Activated T-cell treated with anti-CD3 and anti-CD28 coated beads, Interleukin-2, amount 50 U/mL, for 24 hours (primary cell): ENCODE results near the gene PLEKHJ1.

Experiments used
- DNase-seq: peaks from one replicate; pipeline ENCODE4 v3.0.0-alpha.2; 2020
- H3K27ac Mint-ChIP-seq: 2 replicates; pipeline ENCODE4 v1.8.0; 2020; ENCODE audit warnings: mild to moderate bottlenecking, mixed read lengths
- H3K27me3 Mint-ChIP-seq: 2 replicates; pipeline ENCODE4 v1.8.0; 2020; ENCODE audit warnings: mixed read lengths
- H3K36me3 Mint-ChIP-seq: 2 replicates; pipeline ENCODE4 v1.8.0; 2020; ENCODE audit warnings: low read depth, mixed read lengths
- H3K4me1 Mint-ChIP-seq: 2 replicates; pipeline ENCODE4 v1.8.0; 2020; ENCODE audit warnings: low read depth, mixed read lengths
- H3K4me3 Mint-ChIP-seq: 2 replicates; pipeline ENCODE4 v1.8.0; 2020; ENCODE audit warnings: mild to moderate bottlenecking, moderate library complexity, mixed read lengths
- H3K9me3 Mint-ChIP-seq: 2 replicates; pipeline ENCODE4 v1.8.0; 2020; ENCODE audit warnings: mixed read lengths

The PLEKHJ1 gene

GRCh38 chr19:2246801-2247361 is 10.8 kb upstream of the PLEKHJ1 start:
- Mint-ChIP-seq H3K36me3 (peaks cover 66% of the 10 kb centered on the region), H3K4me1 (peaks cover 14% of the 10 kb centered on the region), H3K4me3 (no peak overlapping the region), H3K27me3 (peaks cover 9% of the 10 kb centered on the region), H3K27ac (no peak overlapping the region), H3K9me3 (no peaks in the 10 kb centered on the region)
- no peak for DNase-seq

- Mint-ChIP-seq H3K27ac (no peak overlapping the region), H3K4me3 (no peak overlapping the region), H3K9me3 (no peaks in the 10 kb centered on the region), H3K4me1 (peaks cover 18% of the 10 kb centered on the region), H3K36me3 (peaks cover 73% of the 10 kb centered on the region), H3K27me3 (peaks cover 5% of the 10 kb centered on the region)
- no peak for DNase-seq
These were observed 10.0 kb upstream of the PLEKHJ1 start for GRCh38 chr19:2246014-2246620.

- Mint-ChIP-seq H3K27me3 (peaks cover 3% of the 10 kb centered on the region), H3K36me3 (peaks cover 82% of the 10 kb centered on the region), H3K4me3 (no peak overlapping the region), H3K9me3 (no peaks in the 10 kb centered on the region), H3K4me1 (peaks cover 27% of the 10 kb centered on the region), H3K27ac (no peak overlapping the region)
- no peak for DNase-seq
These were observed 9.1 kb upstream of the PLEKHJ1 start for GRCh38 chr19:2245273-2245672.

- peaks cover 32% of the 10 kb centered on the region for H3K4me1 Mint-ChIP-seq
These were observed 8.4 kb upstream of the PLEKHJ1 start for GRCh38 chr19:2244486-2244885.

GRCh38 chr19:2244125-2244411 is 7.9 kb upstream of the PLEKHJ1 start:
- Mint-ChIP-seq H3K27me3 (no peaks in the 10 kb centered on the region), H3K4me3 (no peak overlapping the region), H3K27ac (no peak overlapping the region), H3K9me3 (no peaks in the 10 kb centered on the region), H3K36me3 (peaks cover 94% of the 10 kb centered on the region), H3K4me1 (peaks cover 36% of the 10 kb centered on the region)
- no peak for DNase-seq

More at GRCh38 chr19:2244486-2244885, 8.4 kb upstream of the PLEKHJ1 start:
- Mint-ChIP-seq H3K27ac (no peak overlapping the region), H3K27me3 (no peaks in the 10 kb centered on the region), H3K9me3 (no peaks in the 10 kb centered on the region), H3K4me3 (no peak overlapping the region), H3K36me3 (peaks cover 90% of the 10 kb centered on the region)
- DNase-seq, result no peak

GRCh38 chr19:2243274-2244124 is 7.4 kb upstream of the PLEKHJ1 start:
- Mint-ChIP-seq H3K9me3 (no peaks in the 10 kb centered on the region), H3K27ac (no peak overlapping the region), H3K4me3 (no peak overlapping the region), H3K4me1 (peaks cover 42% of the 10 kb centered on the region), H3K27me3 (no peaks in the 10 kb centered on the region), H3K36me3 (peaks cover 94% of the 10 kb centered on the region)
- DNase-seq, result no peak

- no peak overlapping the region for H3K4me3 Mint-ChIP-seq
- no peak for DNase-seq
- H3K9me3 Mint-ChIP-seq, result no peaks in the 10 kb centered on the region
- H3K27ac Mint-ChIP-seq, result peak overlapping the region; percentile 44
- H3K4me1 Mint-ChIP-seq, result peaks cover 48% of the 10 kb centered on the region
- peaks cover 98% of the 10 kb centered on the region for H3K36me3 Mint-ChIP-seq
- no peaks in the 10 kb centered on the region for H3K27me3 Mint-ChIP-seq
These were observed 6.7 kb upstream of the PLEKHJ1 start for GRCh38 chr19:2242816-2243215.

- H3K4me1 Mint-ChIP-seq, result peaks cover 52% of the 10 kb centered on the region
- peak overlapping the region; percentile 67 for H3K27ac Mint-ChIP-seq
- no peaks in the 10 kb centered on the region for H3K9me3 Mint-ChIP-seq
- peaks cover 98% of the 10 kb centered on the region for H3K36me3 Mint-ChIP-seq
- DNase-seq, result no peak
- H3K4me3 Mint-ChIP-seq, result no peak overlapping the region
- no peaks in the 10 kb centered on the region for H3K27me3 Mint-ChIP-seq
These were observed 6.0 kb upstream of the PLEKHJ1 start for GRCh38 chr19:2242092-2242537.

- Mint-ChIP-seq H3K9me3 (no peaks in the 10 kb centered on the region), H3K36me3 (peaks cover 95% of the 10 kb centered on the region), H3K4me3 (peak overlapping the region; percentile 94), H3K27me3 (no peaks in the 10 kb centered on the region), H3K4me1 (peaks cover 56% of the 10 kb centered on the region), H3K27ac (peak overlapping the region; percentile 96)
- no peak for DNase-seq
These were observed 5.0 kb upstream of the PLEKHJ1 start for GRCh38 chr19:2240881-2241760.

- no peak for DNase-seq
- H3K27ac Mint-ChIP-seq, result peak overlapping the region; percentile 96
- H3K27me3 Mint-ChIP-seq, result no peaks in the 10 kb centered on the region
- H3K4me3 Mint-ChIP-seq, result peak overlapping the region; percentile 94
- H3K36me3 Mint-ChIP-seq, result peaks cover 89% of the 10 kb centered on the region
- no peaks in the 10 kb centered on the region for H3K9me3 Mint-ChIP-seq
- peaks cover 59% of the 10 kb centered on the region for H3K4me1 Mint-ChIP-seq
These were observed 3.9 kb upstream of the PLEKHJ1 start for GRCh38 chr19:2239771-2240770.

- Mint-ChIP-seq H3K9me3 (no peaks in the 10 kb centered on the region), H3K27ac (peak overlapping the region; percentile 96), H3K4me3 (peak overlapping the region; percentile 94), H3K4me1 (peaks cover 68% of the 10 kb centered on the region), H3K27me3 (no peaks in the 10 kb centered on the region), H3K36me3 (peaks cover 88% of the 10 kb centered on the region)
- DNase-seq, result no peak
These were observed 3.0 kb upstream of the PLEKHJ1 start for GRCh38 chr19:2239173-2239572.

GRCh38 chr19:2237869-2238153 is 1.7 kb upstream of the PLEKHJ1 start:
- Mint-ChIP-seq H3K4me3 (peak overlapping the region; percentile 94), H3K36me3 (peaks cover 88% of the 10 kb centered on the region), H3K9me3 (no peaks in the 10 kb centered on the region), H3K27ac (peak overlapping the region; percentile 96), H3K27me3 (no peaks in the 10 kb centered on the region), H3K4me1 (peaks cover 77% of the 10 kb centered on the region)
- no peak for DNase-seq

- DNase-seq, result no peak
- peaks cover 88% of the 10 kb centered on the region for H3K36me3 Mint-ChIP-seq
- H3K4me3 Mint-ChIP-seq, result peak overlapping the region; percentile 94
- H3K27me3 Mint-ChIP-seq, result no peaks in the 10 kb centered on the region
- peak overlapping the region; percentile 96 for H3K27ac Mint-ChIP-seq
- peaks cover 75% of the 10 kb centered on the region for H3K4me1 Mint-ChIP-seq
- H3K9me3 Mint-ChIP-seq, result no peaks in the 10 kb centered on the region
These were observed 1.1 kb upstream of the PLEKHJ1 start for GRCh38 chr19:2237051-2237868.
